Epithelial cell of esophagus (primary cell): ENCODE results near the gene ACAD8.

Source experiments
- DNase-seq: peaks from one replicate; pipeline ENCODE4 v3.0.0; 2010; ENCODE audit warnings: low read depth
- H3K4me3 ChIP-seq: 2 replicates; pipeline ENCODE4 v1.5.1; 2011; ENCODE audit warnings: mild to moderate bottlenecking, low read length, control low read depth
- TF ChIP-seq, protein P1 (sequence below): IDR thresholded peaks from 2 replicates; pipeline ENCODE4 v1.5.1; 2011; ENCODE audit warnings: low read depth, mild to moderate bottlenecking, low read length, control low read depth, inconsistent platforms; ENCODE audit not compliant: insufficient read depth; ENCODE audit errors: missing control alignments

Gene ACAD8

DNA sequence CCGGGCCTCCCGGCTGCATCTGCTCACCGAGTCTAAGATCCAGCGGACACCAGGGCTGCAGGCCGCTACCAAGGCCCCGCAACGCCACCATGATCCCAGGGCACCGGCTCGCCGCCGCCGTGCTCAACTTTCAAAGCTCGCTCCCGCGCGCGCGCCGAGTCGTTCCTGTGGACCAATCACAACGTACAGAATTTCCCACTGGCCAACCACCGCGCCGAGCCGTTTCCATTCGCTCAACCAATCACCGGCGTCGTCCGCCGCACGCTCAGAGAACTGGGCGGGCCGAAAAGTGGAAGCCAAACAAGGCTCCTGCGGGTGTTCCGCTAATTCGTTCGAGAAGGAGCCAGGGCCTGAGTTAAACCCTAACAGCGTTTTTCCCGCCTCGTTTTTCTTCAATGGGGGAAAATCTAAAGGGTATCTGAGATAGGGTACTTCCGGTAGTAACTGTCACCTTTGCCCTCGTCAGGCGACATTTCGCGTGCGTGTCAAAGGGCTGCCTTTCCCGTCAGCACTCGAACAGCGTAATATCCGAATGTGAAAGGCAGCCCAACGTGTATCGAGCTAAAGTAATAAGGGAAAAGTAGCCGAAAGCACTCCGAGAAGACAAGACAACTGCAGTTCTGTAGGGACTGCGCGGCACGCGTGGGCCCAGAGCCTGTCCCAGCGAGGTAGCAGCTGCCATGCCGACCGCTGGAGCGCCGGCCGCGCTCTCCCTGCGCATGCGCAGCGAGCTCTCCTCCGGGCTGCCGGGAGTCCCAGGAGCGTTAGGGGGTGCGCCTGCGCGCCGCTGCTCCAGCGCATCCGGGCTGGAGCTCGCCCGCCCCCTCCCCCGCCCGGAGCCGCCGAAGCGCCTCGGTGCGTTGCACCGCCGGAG lies 29.3 kb upstream of the ACAD8 start, which contains the start of the genes NCAPD3 and VPS26B:
NCAPD3 (minus strand) TSS at position 132 of the 874 bp plus-strand sequence; CDS start at position 91, 41 bp downstream.
VPS26B (plus strand) TSS at position 836 of the 874 bp plus-strand sequence. CDS start 452 bp downstream, outside the sequence.
- peak; percentile 98 for DNase-seq
- TF ChIP-seq, protein P1, sequence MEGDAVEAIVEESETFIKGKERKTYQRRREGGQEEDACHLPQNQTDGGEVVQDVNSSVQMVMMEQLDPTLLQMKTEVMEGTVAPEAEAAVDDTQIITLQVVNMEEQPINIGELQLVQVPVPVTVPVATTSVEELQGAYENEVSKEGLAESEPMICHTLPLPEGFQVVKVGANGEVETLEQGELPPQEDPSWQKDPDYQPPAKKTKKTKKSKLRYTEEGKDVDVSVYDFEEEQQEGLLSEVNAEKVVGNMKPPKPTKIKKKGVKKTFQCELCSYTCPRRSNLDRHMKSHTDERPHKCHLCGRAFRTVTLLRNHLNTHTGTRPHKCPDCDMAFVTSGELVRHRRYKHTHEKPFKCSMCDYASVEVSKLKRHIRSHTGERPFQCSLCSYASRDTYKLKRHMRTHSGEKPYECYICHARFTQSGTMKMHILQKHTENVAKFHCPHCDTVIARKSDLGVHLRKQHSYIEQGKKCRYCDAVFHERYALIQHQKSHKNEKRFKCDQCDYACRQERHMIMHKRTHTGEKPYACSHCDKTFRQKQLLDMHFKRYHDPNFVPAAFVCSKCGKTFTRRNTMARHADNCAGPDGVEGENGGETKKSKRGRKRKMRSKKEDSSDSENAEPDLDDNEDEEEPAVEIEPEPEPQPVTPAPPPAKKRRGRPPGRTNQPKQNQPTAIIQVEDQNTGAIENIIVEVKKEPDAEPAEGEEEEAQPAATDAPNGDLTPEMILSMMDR: no peak
- peak within 1 kb of the TSS; percentile 98 for H3K4me3 ChIP-seq

DNA sequence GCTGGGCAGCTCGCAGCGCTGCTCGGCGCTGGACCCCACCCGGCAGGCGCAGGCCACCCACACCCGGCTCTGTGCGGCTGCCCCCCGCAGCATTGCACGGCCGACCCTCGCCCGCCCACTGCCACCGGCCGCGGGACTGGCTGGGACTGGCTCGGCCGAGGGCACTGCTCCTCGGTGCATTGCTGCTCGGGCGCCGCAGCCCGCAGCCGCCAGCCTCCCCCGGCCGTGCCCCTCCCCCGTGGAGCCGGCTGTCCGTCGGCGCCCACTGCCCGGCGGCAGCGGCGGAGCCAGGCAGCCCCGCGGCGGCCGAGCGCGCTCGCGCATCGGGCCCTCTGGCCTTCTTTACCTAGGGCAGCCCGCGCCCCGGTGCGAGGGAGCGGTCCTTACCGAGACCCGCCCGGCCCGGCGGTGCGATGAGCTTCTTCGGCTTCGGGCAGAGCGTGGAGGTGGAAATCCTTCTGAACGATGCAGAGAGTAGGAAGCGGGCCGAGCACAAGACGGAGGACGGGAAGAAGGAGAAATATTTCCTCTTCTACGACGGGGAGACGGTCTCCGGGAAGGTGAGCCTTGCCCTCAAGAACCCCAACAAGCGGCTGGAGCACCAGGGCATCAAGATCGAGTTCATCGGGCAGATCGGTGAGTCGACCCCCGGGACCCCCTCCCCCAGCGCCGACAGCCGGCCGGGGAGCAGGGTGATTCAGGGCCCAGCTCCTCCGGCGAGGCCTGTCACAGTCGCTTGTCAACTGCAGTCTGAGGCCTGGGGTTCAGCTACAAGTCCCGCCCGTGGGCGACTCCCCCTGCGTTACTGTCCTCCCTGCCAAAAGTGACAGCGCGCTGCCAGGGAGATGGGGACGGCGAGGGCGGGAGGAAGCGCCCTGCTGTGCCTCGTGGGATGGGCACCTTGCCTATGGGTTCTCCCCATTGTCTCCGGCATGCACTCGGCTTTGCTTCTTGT lies 28.4 kb upstream of the ACAD8 start:
- DNase-seq: peak; percentile 33
- H3K4me3 ChIP-seq: peak overlapping the region; percentile 71
- TF ChIP-seq, protein P1: no peak

DNA sequence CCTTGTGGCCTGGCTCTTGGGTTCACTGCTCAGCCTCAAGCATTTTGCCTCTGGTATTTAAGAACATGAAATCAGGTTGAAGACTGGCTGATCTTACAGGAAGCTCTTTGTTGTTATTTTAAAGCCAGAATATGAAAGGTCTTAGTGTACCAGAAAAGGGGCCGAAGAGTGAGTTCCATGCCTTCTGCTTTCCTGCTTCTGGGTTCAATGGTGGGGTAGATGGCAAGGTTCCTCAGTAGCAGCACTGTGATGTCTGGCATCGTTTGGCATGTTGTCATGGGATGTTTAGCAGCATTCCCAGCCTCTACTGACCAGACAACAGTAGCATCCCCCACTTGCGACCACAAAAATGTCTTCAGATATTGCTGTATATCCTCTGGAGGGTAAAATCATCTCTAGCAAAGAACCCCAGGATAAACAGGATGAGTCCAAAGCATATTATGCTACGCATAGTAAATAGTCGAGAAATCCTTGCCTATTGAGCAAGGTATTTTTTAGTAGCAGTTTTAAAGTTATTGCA lies 26.5 kb upstream of the ACAD8 start:
- DNase-seq: no peak
- no peak overlapping the region for H3K4me3 ChIP-seq
- TF ChIP-seq, protein P1: no peak

DNA sequence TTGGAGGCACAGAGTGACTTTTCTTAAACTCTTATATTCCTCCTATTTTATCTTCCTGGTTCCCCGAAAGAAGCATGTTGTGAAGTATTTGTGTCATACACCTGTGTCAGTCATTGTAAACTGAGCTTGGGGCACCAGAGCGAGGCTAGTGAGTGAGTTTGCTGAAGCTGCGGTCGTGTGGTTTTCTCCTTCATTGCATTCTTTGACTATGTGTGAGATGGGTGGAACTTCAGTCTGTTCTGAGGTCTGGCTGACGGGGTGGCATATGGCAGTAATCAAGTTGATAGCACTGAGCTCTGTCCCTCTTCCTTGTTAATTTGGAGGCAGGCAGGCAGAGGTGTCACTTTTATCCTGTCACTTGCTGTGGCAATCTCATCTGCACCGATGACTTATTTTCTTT lies 24.7 kb upstream of the ACAD8 start:
- H3K4me3 ChIP-seq: no peak overlapping the region
- TF ChIP-seq, protein P1: no peak
- no peak for DNase-seq

DNA sequence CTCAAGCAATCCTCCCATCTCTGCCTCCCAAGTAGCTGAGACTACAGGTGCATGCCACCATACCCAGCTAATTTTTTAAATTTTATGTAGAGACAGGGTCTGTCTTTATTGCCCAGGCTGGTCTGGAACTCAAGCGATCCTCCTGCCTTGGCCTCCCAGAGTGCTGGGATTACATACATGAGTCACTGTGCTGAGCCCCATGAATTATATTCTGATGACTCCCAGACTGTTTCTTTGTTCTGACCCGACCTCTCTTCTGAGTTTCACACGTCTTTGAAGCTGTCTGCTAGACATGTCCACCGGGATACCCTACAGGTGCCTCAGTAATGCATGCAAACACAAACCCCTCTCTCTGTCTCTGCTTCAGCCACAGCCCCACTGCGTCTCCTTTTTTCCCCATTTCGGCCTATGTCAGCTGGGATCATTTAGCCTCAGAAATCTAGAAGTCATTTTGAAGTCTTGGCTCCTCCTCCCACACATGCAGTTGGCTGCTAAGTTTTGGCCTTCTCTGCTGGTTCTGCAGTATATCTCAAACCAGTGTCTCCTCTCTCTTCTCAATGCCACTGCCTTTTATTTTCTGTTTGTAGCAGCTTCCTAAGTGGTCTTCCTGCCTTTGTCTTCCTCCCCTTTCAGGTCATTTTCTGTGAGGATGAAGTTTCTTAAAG lies 24.1 kb upstream of the ACAD8 start:
- peak; percentile 32 for DNase-seq
- TF ChIP-seq, protein P1: no peak
- H3K4me3 ChIP-seq: no peak overlapping the region

DNA sequence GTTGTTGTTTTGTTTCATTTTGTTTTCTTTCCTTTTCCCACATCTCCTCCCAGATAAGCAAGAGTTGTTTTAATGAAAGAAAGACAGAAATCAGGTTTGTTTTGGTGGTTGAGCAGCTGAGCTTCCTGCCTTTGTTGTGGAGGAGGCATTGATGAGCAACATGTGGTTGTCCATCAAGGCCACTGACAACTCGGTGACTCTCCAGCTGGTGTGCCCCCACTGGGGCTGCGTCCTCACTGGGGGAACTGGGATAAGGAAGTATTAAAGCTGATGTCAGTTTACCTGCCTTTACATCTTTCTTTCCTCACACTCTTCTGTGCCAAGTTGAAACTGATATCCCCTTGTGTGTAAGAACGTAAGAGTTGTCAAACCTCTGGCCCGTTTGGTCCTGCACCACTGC lies 23.0 kb upstream of the ACAD8 start:
- TF ChIP-seq, protein P1: no peak

More for the DNA sequence above, 23.0 kb upstream of the ACAD8 start:
- no peak overlapping the region for H3K4me3 ChIP-seq
- DNase-seq: no peak
